Measurements from ENCODE around the gene TUBGCP2. TPM values are rescaled to one million over a fixed set of nuclear protein-coding genes. Genes with fewer than 3 reads are reported as not detected.
"Not testable (repeated sequence)": the region's sequence is repeated elsewhere in the genome, so short reads cannot be mapped to it uniquely, and the experiment has no call there.

Gene TUBGCP2
- total RNA-seq, 1 donor from 2014 or later = 33.5 TPM

GRCh38 chr10:133242611-133243356, 65.9 kb downstream of the TUBGCP2 start:
- DNase-seq = peak; percentile 13

GRCh38 chr10:133241501-133242205, 67.0 kb downstream of the TUBGCP2 start:
- DNase-seq = no peak

- DNase-seq = no peak
Observed at GRCh38 chr10:133239990-133240389, 68.7 kb downstream of the TUBGCP2 start.

- DNase-seq = no peak
Observed at GRCh38 chr10:133238466-133238804, 70.2 kb downstream of the TUBGCP2 start.

- DNase-seq = no peak
Observed at GRCh38 chr10:133237588-133238465, 70.8 kb downstream of the TUBGCP2 start, which contains the start of gene VENTX. Gene VENTX (plus strand): TSS chr10:133237855. CDS start chr10:133237915, 60 bp downstream.

GRCh38 chr10:133237241-133237587, 71.5 kb downstream of the TUBGCP2 start:
- DNase-seq = no peak

- no peak for DNase-seq
Observed at GRCh38 chr10:133236401-133237240, 72.1 kb downstream of the TUBGCP2 start.

GRCh38 chr10:133235932-133236331, 72.7 kb downstream of the TUBGCP2 start:
- DNase-seq = no peak

GRCh38 chr10:133235265-133235855, 73.3 kb downstream of the TUBGCP2 start:
- DNase-seq = no peak

GRCh38 chr10:133234796-133235195, 73.9 kb downstream of the TUBGCP2 start:
- not testable (repeated sequence) for DNase-seq

- no peak for DNase-seq
Observed at GRCh38 chr10:133231946-133232574, 76.6 kb downstream of the TUBGCP2 start.

GRCh38 chr10:133231244-133231945, 77.3 kb downstream of the TUBGCP2 start:
- DNase-seq = no peak

- no peak for DNase-seq
Observed at GRCh38 chr10:133230387-133231195, 78.1 kb downstream of the TUBGCP2 start.

GRCh38 chr10:133230044-133230361, 78.7 kb downstream of the TUBGCP2 start, which contains the start of gene UTF1:
Gene UTF1 (plus strand): TSS chr10:133230217. CDS start chr10:133230289, 72 bp downstream.
- no peak for DNase-seq

GRCh38 chr10:133229265-133230043, 79.2 kb downstream of the TUBGCP2 start:
- DNase-seq = no peak
